Measurements from ENCODE around the gene PLPPR3. TPM values are rescaled to one million over a fixed set of nuclear protein-coding genes. Genes with fewer than 3 reads are reported as not detected.

Gene PLPPR3
- polyA plus RNA-seq, 4 donors: 11.6 to 24.0 (median 17.3) TPM

DNA sequence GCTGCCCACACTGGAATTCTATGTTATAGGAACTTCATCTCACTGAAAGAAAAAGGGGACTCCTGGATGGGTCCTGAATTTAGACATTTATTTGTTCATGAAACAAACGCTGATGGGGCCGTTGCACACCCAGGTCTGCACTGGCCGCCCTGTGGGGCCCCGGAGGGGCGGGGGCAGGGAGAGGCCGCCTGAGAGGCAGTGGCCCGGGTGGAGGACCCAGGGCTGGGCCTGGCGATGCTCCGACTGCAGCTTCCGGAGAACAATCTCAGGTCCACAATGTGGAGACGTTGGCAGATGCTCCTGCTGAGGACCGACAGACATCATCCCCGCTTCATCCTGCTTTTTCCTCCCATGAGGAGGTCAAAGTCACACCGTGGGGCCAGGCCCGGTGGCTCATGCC, 40.8 kb downstream of the PLPPR3 start:
- DNase-seq (ENCODE audit: low read depth in 4 of 4, low spot score in 2 of 4): no peak

DNA sequence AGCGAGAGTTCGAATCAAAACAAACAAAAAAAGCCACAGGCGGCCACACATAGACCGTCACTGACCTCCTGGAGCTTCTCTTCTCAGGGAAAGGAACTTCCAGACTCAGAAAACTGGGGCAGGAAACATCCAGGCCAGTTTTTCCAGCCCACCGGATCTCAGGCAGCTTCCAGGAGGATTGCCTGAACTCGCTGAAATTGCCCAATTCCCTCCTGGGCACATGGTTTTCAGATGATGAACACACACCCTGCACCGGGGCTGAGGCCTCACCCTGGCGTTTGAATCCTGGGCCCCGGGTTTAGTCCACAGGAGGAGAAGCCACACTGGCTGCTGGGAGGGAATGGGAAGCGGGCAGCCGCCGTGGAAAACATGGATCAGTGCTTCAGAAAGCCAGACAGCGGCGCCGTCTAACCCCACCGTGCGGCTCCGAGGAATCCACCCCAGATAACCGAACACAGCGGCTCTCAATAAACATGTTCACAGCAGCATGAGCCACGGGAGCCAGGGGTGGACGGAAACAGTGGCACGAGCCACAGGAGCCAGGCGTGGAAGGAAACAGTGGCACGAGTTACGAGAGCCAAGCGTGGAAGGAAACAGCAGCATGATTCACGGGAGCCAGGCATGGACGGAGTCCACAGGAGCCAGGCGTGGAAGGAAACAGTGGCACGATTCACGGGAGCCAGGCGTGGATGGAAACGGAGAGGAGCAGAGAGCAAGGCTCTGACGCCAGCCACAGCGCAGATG, 42.7 kb downstream of the PLPPR3 start:
- no peak for DNase-seq (ENCODE audit: low read depth in 4 of 4, low spot score in 2 of 4)

DNA sequence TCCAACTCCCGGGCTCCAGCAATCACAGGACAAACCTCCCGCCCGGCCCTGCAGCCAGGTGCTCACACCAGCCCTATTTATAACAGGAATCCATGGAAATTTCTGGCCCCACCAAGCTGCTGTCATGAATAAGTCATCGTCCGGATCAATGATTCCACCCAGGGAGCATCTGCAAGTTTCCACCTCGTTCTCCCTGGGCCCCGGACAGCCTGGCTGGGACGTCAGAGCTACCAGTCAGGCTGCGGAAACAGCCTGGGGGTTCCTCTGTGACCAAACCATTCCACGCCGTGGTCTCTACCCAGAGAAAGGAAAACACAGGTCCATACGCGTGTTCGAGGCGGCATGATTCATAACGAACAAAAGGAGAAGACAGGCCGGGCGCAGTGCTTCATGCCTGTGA, 45.2 kb downstream of the PLPPR3 start:
- no peak for DNase-seq (ENCODE audit: low read depth in 4 of 4, low spot score in 2 of 4)

GRCh38 chr19:772730-773436, 48.9 kb downstream of the PLPPR3 start:
- no peak for DNase-seq (ENCODE audit: low read depth in 4 of 4, low spot score in 2 of 4)

DNA sequence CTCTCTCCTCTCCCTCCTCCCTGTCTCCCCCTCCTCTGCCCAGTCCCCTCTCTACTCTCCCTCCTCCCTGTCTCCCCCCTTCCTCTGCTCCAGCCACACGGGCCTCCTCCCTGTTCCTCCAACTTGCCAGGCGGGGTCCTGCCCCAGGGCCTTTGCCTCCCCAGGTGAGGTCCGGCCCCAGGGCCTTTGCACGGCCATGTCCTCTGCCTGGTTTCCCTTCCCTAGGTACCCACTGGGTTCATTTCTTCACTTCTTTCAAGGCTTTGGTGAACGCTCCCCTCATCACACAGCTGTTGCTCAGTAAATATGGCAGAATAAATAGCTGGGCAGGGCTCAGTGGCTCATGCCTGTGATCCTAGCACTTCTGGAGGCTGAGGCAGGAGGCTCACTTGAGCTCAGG, 49.7 kb downstream of the PLPPR3 start:
- no peak for DNase-seq (ENCODE audit: low read depth in 4 of 4, low spot score in 2 of 4)

GRCh38 chr19:771332-771785, 50.4 kb downstream of the PLPPR3 start:
- no peak for DNase-seq (ENCODE audit: low read depth in 4 of 4, low spot score in 2 of 4)

GRCh38 chr19:769616-770015, 52.1 kb downstream of the PLPPR3 start:
- DNase-seq (ENCODE audit: low read depth in 4 of 4, low spot score in 2 of 4): no peak

DNA sequence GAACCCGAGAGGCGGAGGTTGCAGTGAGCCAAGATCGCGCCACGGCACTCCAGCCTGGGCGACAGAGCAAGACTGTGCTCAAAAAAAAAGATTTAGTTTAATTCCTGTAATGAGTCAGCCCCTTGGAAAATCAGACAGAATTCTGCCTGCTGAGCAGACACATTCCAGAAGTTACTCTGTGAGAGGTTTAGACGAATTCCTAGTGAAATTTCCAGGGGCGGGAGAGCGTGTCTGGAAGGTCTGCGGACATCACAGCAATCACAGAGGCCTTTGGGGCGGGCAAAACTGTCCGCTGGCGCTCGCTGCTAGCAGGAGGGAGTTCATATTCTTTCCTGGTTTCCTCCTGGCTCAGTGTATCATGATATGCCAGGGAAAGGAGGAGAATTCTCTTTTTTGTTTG, 53.3 kb downstream of the PLPPR3 start:
- DNase-seq (ENCODE audit: low read depth in 4 of 4, low spot score in 2 of 4): no peak

- no peak for DNase-seq (ENCODE audit: low read depth in 4 of 4, low spot score in 2 of 4)
Observed at GRCh38 chr19:765179-765738, 56.5 kb downstream of the PLPPR3 start.

GRCh38 chr19:764301-764700, 57.5 kb downstream of the PLPPR3 start:
- no peak for DNase-seq (ENCODE audit: low read depth in 4 of 4, low spot score in 2 of 4)

GRCh38 chr19:763869-764268, 57.9 kb downstream of the PLPPR3 start:
- DNase-seq (ENCODE audit: low read depth in 4 of 4, low spot score in 2 of 4): no peak

DNA sequence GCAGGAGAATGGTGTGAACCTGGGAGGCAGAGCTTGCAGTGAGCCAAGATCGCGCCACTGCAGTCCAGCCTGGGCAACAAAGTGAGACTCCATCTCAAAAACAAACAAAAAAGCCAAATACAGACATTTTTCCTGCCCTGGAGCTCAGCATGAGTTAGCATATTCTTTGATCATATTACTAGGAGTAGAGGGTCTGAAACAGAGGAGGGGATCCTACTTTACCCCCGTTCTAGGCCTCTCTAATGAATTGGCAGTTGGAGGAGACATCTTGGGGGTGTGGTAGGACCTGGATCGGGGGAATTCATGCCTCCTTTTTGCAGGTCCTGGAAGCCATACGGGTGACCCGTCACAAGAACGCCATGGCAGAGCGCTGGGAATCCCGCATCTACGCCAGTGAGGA, 58.6 kb downstream of the PLPPR3 start:
- no peak for DNase-seq (ENCODE audit: low read depth in 4 of 4, low spot score in 2 of 4)

Other genes with a start within 250 kb of the PLPPR3 start
- 100 to 1,000 TPM; 392 to 568 (median 507) TPM for gene BSG, start 249.4 kb downstream of the PLPPR3 start, polyA plus RNA-seq (ENCODE audit: insufficient read length in 4 of 4)
- under 1 TPM; 0.27 to 0.58 (median 0.31) TPM for gene HCN2, start 232.1 kb downstream of the PLPPR3 start, polyA plus RNA-seq (ENCODE audit: insufficient read length in 4 of 4)
- 10 to 100 TPM; 55.8 to 68.1 (median 60.8) TPM for gene POLRMT, start 188.4 kb downstream of the PLPPR3 start, polyA plus RNA-seq (ENCODE audit: insufficient read length in 4 of 4)
- gene FGF22, start 182.1 kb downstream of the PLPPR3 start, polyA plus RNA-seq (ENCODE audit: insufficient read length in 4 of 4): under 1 TPM; 0.27 to 0.96 (median 0.62) TPM
- 10 to 100 TPM; 22.6 to 41.5 (median 30.7) TPM for gene RNF126, start 158.7 kb downstream of the PLPPR3 start, polyA plus RNA-seq (ENCODE audit: insufficient read length in 4 of 4)
- 10 to 100 TPM; 17.2 to 19.7 (median 19.4) TPM for gene FSTL3, start 145.6 kb downstream of the PLPPR3 start, polyA plus RNA-seq (ENCODE audit: insufficient read length in 4 of 4)
- gene PRSS57, start 126.5 kb downstream of the PLPPR3 start, polyA plus RNA-seq (ENCODE audit: insufficient read length in 4 of 4): under 1 TPM; 0.13 to 0.48 (median 0.36) TPM
- 100 to 1,000 TPM in 3 of 4 donors, 10 to 100 TPM in 1; 77.2 to 115 (median 106) TPM for gene PALM, start 113.0 kb downstream of the PLPPR3 start, polyA plus RNA-seq (ENCODE audit: insufficient read length in 4 of 4)
- gene MISP, start 70.8 kb downstream of the PLPPR3 start, polyA plus RNA-seq (ENCODE audit: insufficient read length in 4 of 4): 10 to 100 TPM in 1 of 4 donors, 1 to 10 TPM in 3; 6.0 to 10.1 (median 9.4) TPM
- 100 to 1,000 TPM; 344 to 430 (median 396) TPM for gene PTBP1, start 24.5 kb downstream of the PLPPR3 start, polyA plus RNA-seq (ENCODE audit: insufficient read length in 4 of 4)
- gene AZU1, start 5.9 kb upstream of the PLPPR3 start, polyA plus RNA-seq (ENCODE audit: insufficient read length in 4 of 4): 1 to 10 TPM; 1.0 to 3.4 (median 1.4) TPM
- gene PRTN3, start 19.0 kb upstream of the PLPPR3 start, polyA plus RNA-seq (ENCODE audit: insufficient read length in 4 of 4): 1 to 10 TPM in 2 of 4 donors, under 1 TPM in 2; 0.65 to 2.7 (median 1.3) TPM
- gene ELANE, start 30.3 kb upstream of the PLPPR3 start, polyA plus RNA-seq (ENCODE audit: insufficient read length in 4 of 4): under 1 TPM; 0.34 to 0.87 (median 0.40) TPM
- gene CFD, start 37.7 kb upstream of the PLPPR3 start, polyA plus RNA-seq (ENCODE audit: insufficient read length in 4 of 4): 1 to 10 TPM; 2.2 to 5.4 (median 4.3) TPM
- gene MED16, start 71.2 kb upstream of the PLPPR3 start, polyA plus RNA-seq (ENCODE audit: insufficient read length in 4 of 4): 10 to 100 TPM; 44.5 to 90.9 (median 64.0) TPM
- gene RNU6-9, start 71.5 kb upstream of the PLPPR3 start, polyA plus RNA-seq (ENCODE audit: insufficient read length in 4 of 4): not detected
- gene R3HDM4, start 91.3 kb upstream of the PLPPR3 start, polyA plus RNA-seq (ENCODE audit: insufficient read length in 4 of 4): 10 to 100 TPM; 35.6 to 62.3 (median 53.4) TPM
- 1 to 10 TPM in 2 of 4 donors, under 1 TPM in 2; 0.32 to 1.3 (median 1.00) TPM for gene KISS1R, start 95.4 kb upstream of the PLPPR3 start, polyA plus RNA-seq (ENCODE audit: insufficient read length in 4 of 4)
- gene ARID3A, start 104.1 kb upstream of the PLPPR3 start, polyA plus RNA-seq (ENCODE audit: insufficient read length in 4 of 4): 10 to 100 TPM; 16.3 to 37.2 (median 29.1) TPM
- 10 to 100 TPM; 33.2 to 68.7 (median 55.4) TPM for gene WDR18, start 162.4 kb upstream of the PLPPR3 start, polyA plus RNA-seq (ENCODE audit: insufficient read length in 4 of 4)
- gene GRIN3B, start 178.5 kb upstream of the PLPPR3 start, polyA plus RNA-seq (ENCODE audit: insufficient read length in 4 of 4): 1 to 10 TPM in 2 of 4 donors, under 1 TPM in 2; 0.41 to 1.4 (median 1.0) TPM
- 100 to 1,000 TPM in 3 of 4 donors, 10 to 100 TPM in 1; 98.0 to 154 (median 130) TPM for gene TMEM259, start 199.2 kb upstream of the PLPPR3 start, polyA plus RNA-seq (ENCODE audit: insufficient read length in 4 of 4)
- gene RNU6-2, start 199.6 kb upstream of the PLPPR3 start, polyA plus RNA-seq (ENCODE audit: insufficient read length in 4 of 4): not detected
- 100 to 1,000 TPM; 163 to 215 (median 186) TPM for gene CNN2, start 204.7 kb upstream of the PLPPR3 start, polyA plus RNA-seq (ENCODE audit: insufficient read length in 4 of 4)
- 10 to 100 TPM in 1 of 4 donors, 1 to 10 TPM in 3; 6.9 to 14.0 (median 8.5) TPM for gene ABCA7, start 218.2 kb upstream of the PLPPR3 start, polyA plus RNA-seq (ENCODE audit: insufficient read length in 4 of 4)
- gene ARHGAP45, start 245.2 kb upstream of the PLPPR3 start, polyA plus RNA-seq (ENCODE audit: insufficient read length in 4 of 4): 10 to 100 TPM in 3 of 4 donors, 1 to 10 TPM in 1; 9.4 to 14.9 (median 12.2) TPM

Measured in left renal cortex interstitium (tissue), 4 donors.